NCI-H1694 (cell line): ENCODE results near the gene APBB2.

Source experiments
- DNase-seq: peaks from one replicate; lab custom pipeline; 2025; lab: John Stamatoyannopoulos, UW

Gene APBB2

DNA sequence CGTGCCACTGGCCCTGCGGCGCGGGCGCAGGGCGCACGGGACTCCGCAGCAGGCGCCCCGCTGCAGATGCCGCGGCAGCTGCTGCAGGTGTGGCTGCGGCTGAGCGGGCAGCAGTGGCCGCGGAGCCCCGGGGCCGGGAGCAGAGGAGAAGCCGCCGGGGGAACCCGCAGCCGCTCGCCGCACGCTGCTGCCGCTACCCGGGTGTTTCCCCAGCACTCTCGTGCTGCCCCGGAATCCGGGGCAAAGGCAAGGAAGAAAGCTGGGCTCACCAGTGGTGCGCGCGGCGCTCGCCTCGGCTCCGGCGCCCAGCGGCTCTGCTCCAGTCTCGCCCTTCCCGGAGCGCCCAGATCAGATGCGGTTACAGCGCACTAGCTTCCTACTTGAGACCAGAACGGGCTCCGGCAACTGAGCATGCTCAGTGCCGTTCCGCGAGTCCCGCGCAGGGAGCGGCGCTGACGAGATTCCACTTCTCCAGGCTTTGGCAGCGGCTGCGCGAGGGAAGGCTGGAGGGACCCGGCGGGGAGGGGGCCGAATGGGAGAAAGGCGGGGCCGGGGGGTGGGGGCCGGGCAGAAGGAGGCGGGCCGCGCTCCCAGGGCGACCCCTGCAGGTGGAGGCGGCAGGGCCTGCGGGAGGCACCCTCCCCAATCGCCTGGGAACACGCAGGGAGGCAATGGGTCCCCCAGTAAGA lies at the start of gene APBB2:
APBB2 (minus strand) TSS at position 407 of the 689 bp plus-strand sequence. CDS start 181,288 bp downstream, outside the sequence.
- peak; percentile 82 for DNase-seq

DNA sequence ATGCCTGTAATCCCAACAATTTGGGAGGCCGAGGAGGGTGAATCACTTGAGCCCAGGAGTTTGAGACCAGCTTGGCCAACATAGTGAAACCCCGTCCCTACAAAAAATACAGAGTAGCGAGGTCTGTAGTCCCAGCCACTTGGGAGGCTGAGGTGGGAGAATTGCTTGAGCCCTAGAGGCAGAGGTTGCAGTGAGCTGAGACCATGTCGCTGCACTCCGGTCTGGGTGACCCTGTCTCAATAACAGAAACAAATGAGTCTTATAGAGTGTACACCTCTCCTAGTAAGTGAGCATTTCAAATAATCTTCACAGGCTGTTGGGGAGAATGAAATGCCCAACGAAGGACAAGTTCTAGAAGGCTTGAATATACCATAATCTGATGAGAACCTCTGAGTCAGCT lies 47.9 kb upstream of the APBB2 start:
- DNase-seq, result no peak

GRCh38 chr4:41260116-41260733 lies 45.9 kb upstream of the APBB2 start:
- DNase-seq, result no peak

- DNase-seq, result peak; percentile 61
These were observed 44.4 kb upstream of the APBB2 start for GRCh38 chr4:41258783-41259182.

GRCh38 chr4:41257906-41258305 lies 43.6 kb upstream of the APBB2 start:
- no peak for DNase-seq

DNA sequence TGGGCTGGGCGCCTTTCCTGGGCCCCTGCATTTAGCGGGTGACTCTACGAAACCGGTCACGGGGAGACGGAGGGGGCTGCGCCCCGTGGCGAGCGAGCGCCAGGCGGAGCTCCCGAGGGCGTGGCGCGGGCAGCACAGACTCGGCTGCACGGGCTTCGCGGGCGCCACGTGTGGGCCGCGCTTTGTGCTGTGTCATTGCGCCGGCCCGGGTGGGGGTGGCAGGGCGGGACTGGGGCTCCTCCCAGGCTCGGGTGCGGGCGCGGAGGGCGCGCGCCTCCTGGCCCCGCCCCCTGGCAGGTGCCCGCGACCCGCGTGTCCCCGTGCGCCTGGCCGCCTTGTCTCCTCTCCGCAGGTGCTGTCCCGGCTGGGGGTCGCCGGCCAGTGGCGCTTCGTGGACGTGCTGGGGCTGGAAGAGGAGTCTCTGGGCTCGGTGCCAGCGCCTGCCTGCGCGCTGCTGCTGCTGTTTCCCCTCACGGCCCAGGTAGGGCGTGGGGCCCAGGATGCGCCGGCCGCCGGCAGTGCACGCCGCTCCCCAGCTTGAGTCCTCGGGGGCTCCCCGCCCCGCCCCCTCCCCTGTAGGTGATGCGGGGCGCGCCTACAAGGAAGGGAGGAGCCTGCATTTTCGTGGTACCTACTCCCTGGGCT lies 43.0 kb upstream of the APBB2 start:
- peak; percentile 25 for DNase-seq

- DNase-seq, result peak; percentile 84
These were observed 42.5 kb upstream of the APBB2 start, which contains the start of gene UCHL1 for GRCh38 chr4:41256740-41257256. UCHL1 (plus strand) TSS chr4:41256928; CDS start chr4:41256977, 49 bp downstream.

GRCh38 chr4:41256131-41256739 lies 41.9 kb upstream of the APBB2 start:
- peak; percentile 9 for DNase-seq

GRCh38 chr4:41245983-41246382 lies 31.6 kb upstream of the APBB2 start:
- no peak for DNase-seq

DNA sequence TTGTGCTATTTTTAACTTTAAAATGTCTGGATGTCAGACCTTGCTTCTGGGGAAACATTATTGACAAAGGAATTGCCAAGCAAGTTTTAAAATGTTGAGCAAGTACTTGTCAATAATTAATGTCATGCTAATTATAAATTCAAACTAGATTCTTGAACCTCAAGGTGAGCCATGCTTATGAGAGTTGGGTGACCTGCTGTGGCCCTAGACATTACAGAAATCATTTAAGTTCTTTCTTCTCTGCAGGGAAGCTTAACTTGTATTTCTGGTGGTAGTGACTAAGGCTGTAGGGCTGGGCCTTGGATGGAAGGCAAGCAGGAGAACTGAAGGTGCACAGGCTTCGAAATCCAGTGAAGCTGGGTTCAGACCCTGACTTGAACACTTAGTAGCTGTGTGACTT lies 27.6 kb upstream of the APBB2 start:
- no peak for DNase-seq

- DNase-seq, result no peak
These were observed 22.2 kb upstream of the APBB2 start for GRCh38 chr4:41236508-41236907.

- DNase-seq, result no peak
These were observed 21.7 kb upstream of the APBB2 start for GRCh38 chr4:41236032-41236431.

- DNase-seq, result no peak
These were observed 18.5 kb upstream of the APBB2 start for GRCh38 chr4:41232856-41233255.

DNA sequence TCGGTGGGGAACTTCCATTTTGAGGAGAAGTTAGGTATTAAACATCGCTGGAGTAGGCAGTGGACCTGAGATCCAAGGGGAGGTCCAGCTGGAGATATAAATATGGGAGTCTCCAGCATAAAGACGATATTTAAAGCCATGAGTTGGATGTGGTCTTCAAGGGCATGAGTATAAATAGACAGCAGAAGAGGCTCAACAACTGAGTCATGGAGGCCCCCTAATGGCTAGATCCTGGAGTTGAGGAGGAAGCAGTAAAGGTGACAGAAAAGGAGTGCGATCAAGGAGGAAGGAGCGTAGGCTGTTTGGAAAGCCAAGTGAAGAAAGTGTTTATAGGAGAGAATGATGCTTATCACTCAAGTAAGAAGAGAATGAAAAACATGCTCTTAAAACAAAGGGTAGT lies 18.1 kb upstream of the APBB2 start:
- no peak for DNase-seq

GRCh38 chr4:41227902-41228301 lies 13.6 kb upstream of the APBB2 start:
- DNase-seq, result no peak

- no peak for DNase-seq
These were observed 7.7 kb upstream of the APBB2 start for GRCh38 chr4:41221850-41222645.

- no peak for DNase-seq
These were observed 5.1 kb upstream of the APBB2 start for GRCh38 chr4:41219421-41219950.

DNA sequence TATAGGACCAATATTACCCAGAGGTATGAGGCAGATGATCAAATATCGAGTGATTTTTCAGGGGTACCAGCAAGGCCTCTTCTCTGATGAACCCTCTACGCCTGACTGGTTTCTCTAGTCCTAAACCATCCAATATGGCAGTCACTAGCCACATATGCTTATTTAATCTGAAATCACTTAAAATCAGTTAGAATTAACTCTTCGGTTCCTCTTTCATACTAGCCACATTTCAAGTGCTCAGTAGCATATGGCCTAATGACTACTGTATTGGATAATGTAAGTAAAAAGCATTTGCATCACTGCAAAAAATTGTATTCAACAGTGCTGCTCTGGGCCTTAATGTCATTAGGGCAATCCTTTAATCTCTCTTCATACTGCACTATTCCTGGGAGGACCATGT lies 4.4 kb upstream of the APBB2 start:
- DNase-seq, result no peak

DNA sequence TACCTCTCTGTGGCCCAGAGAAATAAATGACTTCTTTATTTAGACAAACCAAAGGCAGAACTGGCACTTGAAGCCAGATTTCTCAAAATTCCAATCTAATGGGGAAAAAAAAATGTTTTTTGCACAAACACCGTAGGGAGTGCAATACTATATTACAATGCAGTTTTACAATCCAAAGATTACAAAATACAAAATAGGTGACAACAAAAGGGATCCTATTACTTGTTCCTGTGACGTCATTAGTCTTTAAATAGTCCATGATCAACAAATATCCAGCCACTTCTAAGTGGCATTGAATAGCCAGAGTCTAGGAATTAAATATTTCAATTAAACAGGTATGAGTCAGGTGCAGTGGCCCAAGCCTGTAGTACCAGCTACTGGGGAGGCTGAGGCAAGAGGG lies 3.0 kb upstream of the APBB2 start:
- DNase-seq, result no peak

GRCh38 chr4:41217020-41217333 lies 2.6 kb upstream of the APBB2 start:
- no peak for DNase-seq

GRCh38 chr4:41216294-41217019 lies 2.1 kb upstream of the APBB2 start:
- DNase-seq, result peak; percentile 45
